Glomerular visceral epithelial cell (primary cell): ENCODE results near the gene CSF3.
A peak's percentile ranks its signal among the peaks of the same experiment; 100 is the strongest.
"Not testable (repeated sequence)": the region's sequence is repeated elsewhere in the genome, so short reads cannot be mapped to it uniquely, and the experiment has no call there.

Experiments used
- DNase-seq: peaks from one replicate; pipeline ENCODE4 v3.0.0-alpha.2; 2016; ENCODE audit errors: extremely low spot score

CSF3 gene

DNA sequence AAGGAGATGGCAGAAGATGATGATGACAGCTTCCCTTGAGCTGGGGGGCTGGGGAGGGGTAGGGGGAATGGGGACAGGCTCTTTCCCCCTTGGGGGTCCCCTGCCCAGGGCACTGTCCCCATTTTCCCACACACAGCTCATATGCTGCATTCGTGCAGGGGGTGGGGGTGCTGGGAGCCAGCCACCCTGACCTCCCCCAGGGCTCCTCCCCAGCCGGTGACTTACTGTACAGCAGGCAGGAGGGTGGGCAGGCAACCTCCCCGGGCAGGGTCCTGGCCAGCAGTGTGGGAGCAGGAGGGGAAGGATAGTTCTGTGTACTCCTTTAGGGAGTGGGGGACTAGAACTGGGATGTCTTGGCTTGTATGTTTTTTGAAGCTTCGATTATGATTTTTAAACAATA lies 17.7 kb upstream of the CSF3 start:
- no peak for DNase-seq

DNA sequence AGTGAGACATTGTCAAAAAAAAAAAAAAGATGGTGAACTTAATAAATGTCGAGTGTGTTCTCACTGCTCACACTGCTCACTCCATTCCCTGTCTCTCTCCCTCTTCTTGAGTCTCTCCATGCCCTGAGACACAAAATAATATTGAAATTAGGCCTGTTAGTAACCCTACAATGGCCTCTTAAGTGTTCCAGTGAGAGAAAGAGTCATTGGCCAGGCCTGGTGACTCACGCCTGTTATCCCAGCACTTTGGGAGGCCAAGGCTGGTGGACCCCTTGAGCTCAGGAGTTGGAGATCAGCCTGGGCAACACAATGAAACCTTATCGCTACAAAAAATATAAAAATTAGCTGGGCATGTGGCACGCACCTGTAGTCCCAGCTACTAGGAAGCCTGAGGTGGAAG lies 16.2 kb upstream of the CSF3 start:
- DNase-seq: no peak

DNA sequence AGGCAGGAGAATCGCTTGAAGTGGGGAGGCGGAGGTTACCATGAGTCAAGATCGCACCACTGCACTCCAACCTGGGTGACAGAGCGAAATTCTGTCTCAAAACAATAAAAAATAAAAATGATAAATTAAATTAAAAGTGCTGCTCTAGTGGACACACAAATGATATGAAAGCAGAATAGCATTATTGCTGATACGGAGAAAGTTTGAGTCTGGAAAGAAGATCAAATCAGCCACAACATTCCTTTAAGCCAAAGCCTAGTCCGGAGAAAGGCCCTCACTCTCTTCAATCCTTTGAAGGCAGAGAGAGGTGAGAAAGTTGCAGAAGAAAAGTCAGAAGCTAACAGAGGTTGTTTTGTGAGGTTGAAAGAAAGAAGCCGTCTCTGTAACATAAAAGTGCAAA lies 15.1 kb upstream of the CSF3 start:
- DNase-seq: no peak

DNA sequence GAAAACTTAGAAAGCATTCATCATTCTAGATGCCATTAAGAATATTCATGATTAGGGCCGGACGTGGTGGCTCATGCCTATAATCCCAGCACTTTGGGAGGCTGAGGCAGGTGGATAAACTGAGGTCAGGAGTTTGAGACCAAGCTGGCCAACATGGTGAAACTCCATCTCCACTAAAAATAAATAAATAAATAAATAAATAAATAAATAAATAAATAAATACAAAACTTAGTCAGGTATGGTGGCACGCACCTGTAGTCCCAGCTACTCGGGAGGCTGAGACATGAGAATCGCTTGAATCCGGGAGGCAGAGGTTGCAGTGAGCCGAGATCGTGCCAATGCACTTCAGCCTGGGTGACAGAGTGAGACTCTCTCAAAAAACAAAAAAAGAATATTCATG lies 13.9 kb upstream of the CSF3 start:
- not testable (repeated sequence) for DNase-seq

DNA sequence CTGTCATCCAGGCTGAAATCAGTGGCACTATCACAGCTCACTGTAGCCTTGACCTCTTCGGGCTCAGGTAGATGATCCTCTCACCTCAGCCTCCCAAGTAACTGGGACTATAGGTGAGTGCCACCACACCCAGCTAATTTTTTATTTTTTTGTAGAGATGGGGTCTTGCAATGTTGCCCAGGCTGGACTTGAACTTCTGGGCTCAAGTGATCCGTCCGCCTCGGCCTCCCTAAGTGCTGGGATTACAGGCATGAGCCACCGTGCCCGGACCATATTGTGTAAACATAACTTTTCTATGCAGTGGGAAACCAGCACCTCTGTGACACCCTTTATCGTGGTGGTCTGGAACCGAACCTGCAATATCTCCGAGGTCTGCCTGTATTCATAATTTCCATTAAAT lies 11.2 kb upstream of the CSF3 start:
- no peak for DNase-seq

DNA sequence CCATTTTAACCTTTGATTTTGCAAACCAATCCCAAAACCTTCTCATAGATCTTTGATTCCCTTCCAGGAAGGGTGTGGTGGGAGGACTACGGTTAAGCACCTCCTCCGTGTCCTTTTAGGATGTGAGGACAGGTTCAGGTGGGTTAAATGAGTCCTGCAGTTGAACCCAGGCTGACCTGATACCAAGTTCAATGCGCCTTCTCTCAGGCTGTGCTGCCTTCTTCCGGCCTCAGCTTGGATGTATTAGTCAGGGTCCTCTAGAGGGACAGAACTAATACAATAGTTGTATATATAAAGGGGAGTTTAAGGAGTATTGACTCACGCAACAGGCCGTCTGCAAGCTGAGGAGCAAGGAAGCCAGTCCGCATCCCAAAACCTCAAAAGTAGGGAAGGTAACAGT lies 10.5 kb upstream of the CSF3 start:
- no peak for DNase-seq

DNA sequence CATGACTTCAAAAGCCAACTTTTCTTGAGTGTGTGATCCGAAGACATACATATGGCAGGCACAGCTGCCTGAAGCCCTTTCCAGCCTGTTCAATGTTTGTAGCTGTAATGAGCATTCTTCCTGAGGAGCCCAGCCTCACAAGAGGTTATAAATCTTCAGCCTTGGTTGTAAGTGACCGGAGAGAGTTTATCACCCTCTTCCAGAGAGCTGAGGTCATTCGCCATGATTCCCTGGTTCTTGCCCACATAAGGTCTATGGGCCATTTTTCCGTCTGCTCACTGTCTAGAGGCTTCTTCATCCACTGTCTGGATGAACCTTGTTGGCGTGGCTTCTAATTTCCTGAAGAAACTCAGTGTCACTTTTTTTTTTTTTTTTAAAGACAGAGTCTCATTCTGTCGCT lies 9.7 kb upstream of the CSF3 start:
- no peak for DNase-seq

DNA sequence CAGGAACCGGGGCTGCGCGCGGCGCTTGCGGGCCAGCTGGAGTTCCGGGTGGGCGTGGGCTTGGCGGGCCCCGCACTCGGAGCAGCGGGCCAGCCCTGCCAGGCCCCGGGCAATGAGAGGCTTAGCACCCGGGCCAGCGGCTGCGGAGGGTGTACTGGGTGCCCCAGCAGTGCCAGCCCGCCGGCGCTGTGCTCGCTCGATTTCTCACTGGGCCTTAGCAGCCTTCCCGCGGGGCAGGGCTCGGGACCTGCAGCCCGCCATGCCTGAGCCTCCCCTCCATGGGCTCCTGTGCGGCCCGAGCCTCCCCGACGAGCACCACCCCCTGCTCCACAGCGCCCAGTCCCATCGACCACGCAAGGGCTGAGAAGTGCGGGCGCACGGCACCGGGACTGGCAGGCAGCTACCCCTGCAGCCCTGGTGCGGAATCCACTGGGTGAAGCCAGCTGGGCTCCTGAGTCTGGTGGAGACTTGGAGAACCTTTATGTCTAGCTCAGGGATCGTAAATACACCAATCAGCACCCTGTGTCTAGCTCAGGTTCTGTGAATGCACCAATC lies 4.2 kb upstream of the CSF3 start:
- not testable (repeated sequence) for DNase-seq

DNA sequence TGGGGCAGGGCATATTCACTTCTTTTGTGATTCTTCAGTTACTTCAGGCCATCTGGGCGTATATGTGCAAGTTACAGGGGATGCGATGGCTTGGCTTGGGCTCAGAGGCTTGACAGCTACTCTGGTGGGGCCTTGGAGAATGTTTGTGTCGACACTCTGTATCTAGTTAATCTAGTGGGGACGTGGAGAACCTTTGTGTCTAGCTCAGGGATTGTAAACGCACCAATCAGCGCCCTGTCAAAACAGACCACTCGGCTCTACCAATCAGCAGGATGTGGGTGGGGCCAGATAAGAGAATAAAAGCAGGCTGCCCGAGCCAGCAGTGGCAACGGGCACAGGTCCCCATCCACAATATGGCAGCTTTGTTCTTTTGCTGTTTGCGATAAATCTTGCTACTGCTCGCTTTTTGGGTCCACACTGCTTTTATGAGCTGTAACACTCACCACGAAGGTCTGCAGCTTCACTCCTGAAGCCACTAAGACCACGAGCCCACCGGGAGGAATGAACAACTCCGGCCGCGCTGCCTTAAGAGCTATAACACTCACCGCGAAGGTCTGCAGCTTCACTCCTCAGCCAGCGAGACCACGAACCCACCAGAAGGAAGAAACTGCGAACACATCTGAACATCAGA lies 3.1 kb upstream of the CSF3 start:
- DNase-seq: not testable (repeated sequence)

DNA sequence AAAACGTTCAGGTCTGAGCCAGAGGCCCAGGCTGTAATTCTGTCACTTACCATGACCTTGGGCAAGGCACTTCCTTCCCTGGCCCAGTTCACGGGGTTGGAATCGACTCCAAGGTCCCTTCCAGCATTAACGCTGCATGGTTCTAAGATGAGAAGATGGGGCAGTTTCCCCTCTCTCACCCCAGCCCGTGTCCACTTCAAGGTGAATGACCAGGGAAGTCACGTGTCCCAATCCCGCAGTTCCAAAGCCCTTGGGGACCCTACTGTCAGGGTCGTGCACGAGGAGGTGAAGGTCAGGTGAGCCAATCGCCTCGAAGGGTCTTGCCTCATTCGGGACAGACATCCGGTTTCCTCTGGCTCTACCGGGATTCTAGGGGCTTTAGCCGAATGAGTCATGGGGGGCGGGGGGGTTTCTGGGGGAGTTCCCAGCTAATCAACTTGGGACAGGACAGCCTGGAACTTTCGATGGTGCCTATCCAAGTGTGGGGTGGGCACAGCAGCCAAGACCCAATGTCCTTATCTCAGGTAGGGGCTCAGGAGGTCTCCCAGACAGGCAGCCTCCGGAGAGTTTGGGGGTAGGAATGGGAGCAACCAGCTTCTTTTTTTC lies 762 bp upstream of the CSF3 start:
- DNase-seq: no peak

DNA sequence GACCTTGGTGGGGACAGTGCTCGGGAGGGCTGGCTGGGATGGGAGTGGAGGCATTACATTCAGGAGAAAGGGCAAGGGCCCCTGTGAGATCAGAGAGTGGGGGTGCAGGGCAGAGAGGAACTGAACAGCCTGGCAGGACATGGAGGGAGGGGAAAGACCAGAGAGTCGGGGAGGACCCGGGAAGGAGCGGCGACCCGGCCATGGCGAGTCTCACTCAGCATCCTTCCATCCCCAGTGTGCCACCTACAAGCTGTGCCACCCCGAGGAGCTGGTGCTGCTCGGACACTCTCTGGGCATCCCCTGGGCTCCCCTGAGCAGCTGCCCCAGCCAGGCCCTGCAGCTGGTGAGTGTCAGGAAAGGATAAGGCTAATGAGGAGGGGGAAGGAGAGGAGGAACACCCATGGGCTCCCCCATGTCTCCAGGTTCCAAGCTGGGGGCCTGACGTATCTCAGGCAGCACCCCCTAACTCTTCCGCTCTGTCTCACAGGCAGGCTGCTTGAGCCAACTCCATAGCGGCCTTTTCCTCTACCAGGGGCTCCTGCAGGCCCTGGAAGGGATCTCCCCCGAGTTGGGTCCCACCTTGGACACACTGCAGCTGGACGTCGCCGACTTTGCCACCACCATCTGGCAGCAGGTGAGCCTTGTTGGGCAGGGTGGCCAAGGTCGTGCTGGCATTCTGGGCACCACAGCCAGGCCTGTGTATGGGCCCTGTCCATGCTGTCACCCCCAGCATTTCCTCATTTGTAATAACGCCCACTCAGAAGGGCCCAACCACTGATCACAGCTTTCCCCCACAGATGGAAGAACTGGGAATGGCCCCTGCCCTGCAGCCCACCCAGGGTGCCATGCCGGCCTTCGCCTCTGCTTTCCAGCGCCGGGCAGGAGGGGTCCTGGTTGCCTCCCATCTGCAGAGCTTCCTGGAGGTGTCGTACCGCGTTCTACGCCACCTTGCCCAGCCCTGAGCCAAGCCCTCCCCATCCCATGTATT lies 1.1 kb downstream of the CSF3 start:
- no peak for DNase-seq

DNA sequence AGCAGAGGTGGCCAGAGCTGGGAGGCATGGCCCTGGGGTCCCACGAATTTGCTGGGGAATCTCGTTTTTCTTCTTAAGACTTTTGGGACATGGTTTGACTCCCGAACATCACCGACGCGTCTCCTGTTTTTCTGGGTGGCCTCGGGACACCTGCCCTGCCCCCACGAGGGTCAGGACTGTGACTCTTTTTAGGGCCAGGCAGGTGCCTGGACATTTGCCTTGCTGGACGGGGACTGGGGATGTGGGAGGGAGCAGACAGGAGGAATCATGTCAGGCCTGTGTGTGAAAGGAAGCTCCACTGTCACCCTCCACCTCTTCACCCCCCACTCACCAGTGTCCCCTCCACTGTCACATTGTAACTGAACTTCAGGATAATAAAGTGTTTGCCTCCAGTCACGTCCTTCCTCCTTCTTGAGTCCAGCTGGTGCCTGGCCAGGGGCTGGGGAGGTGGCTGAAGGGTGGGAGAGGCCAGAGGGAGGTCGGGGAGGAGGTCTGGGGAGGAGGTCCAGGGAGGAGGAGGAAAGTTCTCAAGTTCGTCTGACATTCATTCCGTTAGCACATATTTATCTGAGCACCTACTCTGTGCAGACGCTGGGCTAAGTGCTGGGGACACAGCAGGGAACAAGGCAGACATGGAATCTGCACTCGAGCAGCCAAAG lies 2.3 kb downstream of the CSF3 start:
- no peak for DNase-seq

DNA sequence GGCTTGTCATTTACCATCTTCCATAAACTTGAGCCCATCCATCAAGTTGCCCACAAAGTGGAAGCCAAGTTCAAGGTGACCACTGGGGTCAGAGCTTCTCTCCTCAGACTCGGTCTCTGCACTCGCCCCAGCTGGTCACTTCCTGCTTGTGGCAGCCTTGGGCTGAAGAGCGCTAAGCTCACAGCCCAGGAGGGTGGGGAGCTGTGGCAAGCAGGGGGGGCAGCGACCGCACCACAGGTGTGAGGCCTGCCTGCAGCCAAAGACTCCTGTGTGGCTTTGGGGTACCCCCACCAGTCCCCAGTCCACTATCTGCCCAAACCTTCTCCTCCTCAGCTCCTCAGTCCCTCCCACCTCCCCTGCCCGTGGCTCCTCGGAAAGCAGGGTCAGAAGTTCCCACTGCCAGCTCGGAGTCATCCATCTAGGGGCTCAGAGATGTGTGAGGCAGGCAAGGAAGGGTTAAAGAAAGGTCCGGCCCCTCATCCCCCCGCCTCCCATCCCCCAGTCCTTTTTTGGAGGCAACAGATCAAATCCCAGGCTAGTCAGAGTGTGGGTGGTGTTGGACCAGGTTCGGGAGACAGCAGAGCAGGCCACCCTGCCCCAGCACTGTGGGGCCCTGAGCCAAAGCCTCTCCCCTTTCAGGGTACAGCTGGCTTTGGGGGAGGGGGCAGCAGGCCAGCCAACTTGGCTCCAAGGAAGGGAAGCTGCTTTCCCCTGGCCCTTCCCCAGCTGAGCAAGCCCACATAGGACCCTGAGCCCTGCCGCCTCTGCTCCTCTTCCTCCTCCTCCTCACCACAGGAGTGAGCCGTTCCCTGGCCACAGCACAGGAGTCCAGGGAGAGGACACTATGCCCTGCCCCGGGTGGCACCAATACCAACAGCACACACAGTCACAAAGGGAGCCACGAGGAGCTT lies 3.2 kb downstream of the CSF3 start:
- DNase-seq: no peak

DNA sequence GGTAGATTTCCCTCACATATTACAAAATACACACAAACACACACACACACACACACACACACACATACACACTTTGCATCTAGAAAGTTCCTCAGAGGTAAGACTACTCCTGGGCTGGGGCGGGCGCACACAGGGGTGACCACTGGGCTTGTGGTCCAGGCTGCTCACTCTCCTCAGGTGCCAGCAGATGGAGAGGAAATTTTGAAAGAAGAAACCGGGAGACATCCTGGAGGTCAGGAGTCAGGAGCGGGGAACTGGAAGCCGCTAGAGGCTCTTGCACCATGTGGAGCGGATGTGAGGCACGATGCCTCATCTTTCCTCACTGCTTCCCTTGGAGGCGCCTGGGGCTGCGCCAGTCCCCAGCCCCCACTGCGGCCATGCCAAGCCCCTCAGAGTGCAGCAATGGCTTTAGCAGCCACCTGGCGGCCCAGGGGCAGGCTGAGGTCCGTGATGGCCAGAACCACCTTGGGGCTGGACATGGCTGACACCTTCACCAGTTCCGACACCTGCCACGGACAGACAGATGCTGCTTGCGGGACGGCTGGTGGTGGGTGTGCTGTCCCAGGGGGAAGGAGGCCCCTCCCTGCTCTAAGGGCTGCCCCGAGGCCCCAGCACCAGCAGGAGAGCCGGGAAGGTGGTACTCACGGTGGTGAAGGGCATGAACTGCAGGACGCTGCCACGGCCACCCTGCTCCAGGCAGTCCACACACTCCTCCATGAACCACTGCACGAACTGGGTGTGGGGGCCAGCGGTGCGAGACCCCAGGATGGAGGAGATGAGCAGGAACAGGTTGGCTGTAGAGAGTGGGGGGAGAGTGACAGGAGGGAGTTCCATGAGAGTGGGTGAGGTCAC lies 4.1 kb downstream of the CSF3 start:
- no peak for DNase-seq

DNA sequence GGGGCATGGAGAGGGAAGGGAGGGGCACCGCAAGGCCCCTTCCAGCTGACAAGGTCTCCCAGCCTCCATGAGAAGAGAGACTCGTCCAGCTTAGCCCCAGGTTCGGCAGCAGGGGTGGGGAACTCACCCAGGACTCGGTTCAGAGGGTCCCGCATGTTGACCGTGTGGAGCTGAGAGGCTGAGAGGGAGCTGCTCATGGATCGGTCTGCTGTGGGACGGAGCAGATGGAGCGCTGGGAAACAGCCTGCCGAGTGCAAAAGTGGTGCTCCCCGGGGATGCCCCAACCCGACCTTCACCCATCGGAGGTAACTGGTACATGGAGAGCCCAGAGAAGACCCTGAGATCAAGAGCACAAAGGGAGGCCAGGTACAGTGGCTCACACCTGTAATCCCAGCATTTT lies 4.9 kb downstream of the CSF3 start:
- DNase-seq: no peak

DNA sequence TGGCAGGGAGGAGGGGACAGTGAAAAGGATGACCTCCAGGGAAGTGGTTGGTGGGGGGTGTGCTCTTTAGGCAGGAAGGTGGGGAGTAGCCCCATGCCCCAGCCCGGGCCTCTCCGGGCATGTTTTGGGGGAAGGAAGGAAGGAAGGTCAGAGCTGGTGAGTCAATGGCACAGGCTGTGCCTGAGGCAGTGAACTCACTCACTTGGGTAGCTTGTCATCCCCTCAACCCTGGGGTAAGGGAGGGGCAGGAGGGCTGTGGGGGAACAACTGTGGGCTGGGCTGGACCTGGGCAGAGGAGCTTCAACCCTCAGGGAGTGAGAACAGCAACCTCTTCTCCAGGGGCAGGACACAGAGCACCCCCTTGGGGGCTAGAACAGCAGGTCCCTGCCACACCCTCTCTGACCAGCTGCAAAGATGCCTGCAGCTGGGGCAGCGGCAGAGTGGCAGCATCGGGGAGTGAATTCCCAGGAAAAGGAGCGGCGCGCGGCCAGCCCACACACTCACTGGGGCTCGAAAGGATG lies 6.3 kb downstream of the CSF3 start:
- peak; percentile 76 for DNase-seq

DNA sequence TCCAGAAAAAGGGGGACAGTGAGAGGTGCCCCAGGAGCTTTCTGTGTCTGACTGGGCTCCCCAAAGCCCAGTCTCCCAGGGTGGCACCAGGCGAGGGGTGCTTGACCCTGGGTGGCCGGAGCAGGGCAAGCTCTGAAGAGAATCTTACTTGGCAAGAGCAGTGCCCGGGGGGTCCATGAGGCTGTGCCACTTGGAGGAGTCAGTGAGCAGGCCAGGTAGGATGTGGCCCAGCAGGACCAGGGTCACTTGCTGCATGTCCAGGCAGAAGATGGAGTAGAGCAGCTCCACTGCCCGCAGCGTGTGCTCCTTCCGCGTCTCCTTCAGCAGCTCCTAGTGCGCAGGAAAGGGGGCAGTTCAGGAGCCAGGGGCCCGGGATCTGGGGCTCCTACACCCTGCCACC lies 7.3 kb downstream of the CSF3 start:
- DNase-seq: no peak

DNA sequence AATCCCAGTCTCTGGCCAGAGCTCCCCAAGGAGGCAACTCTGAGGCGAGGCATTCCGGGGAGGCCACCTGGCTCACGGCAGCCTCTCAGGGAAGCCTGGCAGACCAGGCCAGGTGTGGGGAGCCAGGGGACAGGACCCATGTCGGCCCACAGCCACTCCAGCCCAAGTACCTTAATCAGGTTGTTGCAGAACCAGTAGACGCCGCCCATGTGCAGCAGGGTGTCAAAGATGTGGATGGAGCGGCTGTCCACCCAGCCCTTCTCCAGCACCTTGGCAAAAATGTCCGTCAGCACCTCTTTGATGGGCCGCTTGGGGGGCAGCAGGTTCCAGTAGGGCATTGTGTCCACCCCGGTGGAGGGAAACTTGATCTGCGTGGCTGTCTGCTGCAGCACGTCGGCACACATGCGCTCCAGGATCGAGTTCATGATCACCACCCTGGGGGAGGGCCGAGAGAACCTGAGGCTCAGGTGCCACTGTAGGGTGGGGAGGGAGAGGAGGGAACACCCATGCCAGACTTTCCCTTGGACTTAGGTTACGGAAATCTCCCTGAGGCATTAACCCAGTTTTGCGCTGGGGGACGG lies 7.8 kb downstream of the CSF3 start:
- DNase-seq: no peak

DNA sequence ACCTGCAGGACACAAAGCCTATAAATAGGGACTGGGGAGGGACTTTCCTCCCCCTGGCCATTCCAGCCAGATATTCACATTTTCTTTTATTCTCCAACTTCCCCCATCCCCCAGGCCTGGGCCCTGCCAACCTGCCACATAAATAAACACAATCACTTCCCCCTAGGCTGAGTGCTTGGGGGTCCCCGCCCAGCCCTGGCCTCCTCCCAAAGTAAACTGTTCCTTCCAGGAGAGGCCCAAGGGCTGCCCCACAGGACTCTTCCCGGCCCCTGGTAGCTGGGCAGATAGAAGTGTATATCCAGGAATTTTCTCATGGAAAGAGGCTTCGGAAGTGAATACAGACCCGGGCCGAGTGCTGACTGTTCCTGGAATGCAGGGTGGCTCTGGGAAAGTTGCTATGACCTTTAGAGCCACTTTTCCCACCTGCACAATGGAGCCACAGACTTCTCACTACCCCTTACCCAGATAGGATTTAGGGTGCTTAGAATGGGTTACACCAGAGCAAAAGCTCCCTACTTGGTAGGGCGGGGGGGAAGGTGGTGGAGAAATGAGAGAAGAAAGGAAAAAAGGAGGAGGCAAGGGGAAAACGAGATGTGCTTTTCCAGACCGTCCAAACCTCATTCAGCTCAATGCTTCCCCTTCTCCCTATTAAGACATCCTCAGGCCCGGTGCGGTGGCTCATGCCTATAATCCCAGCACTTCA lies 8.5 kb downstream of the CSF3 start:
- no peak for DNase-seq
